K562 (cell line): Measurements from ENCODE around the gene AS3MT. TPM values are rescaled to one million over a fixed set of nuclear protein-coding genes. Genes with fewer than 3 reads are reported as not detected.

Source experiments
- ARID1B ChIP-seq: fragments of 450-650 bp; IDR thresholded peaks from 2 replicates; pipeline ENCODE4 v1.6.1; 2016; ENCODE audit warnings: antibody characterized with exemption, mild to moderate bottlenecking, inconsistent platforms
- E2F3 ChIP-seq: fragments of 250-450 bp; sonication (Bioruptor Pico); IDR thresholded peaks from 2 replicates; pipeline ENCODE4 v1.4.0; 2020; ENCODE audit warnings: mild to moderate bottlenecking
- FOXA3 ChIP-seq, 2 experiments: fragments of 450-650 bp in 1 of 2; sonication (generic) in 1 of 2; formaldehyde crosslinking; IDR thresholded peaks in 1 of 2; conservative IDR thresholded peaks in 1 of 2; 2 replicates each; pipeline versions ENCODE4 v1.4.0 to v1.8.0; 2020 to 2022; ENCODE audit warnings: mild to moderate bottlenecking in 2 of 2, missing genetic modification reagents in 1 of 2
- GTF2E2 ChIP-seq: fragments of 200-800 bp; sonication (Bioruptor generic); IDR thresholded peaks from 2 replicates; pipeline ENCODE4 v1.6.1; 2016; ENCODE audit warnings: missing genetic modification characterization, missing compliant biosample characterization
- KDM4B ChIP-seq, 2 experiments: fragments of 450-650 bp in 1 of 2; sonication (generic) in 1 of 2; IDR thresholded peaks; 2 replicates each; pipeline ENCODE4 v1.6.1; 2016 to 2017; ENCODE audit warnings: borderline replicate concordance in 2 of 2, antibody characterized with exemption in 1 of 2, low read depth in 1 of 2, mild to moderate bottlenecking in 1 of 2
- MCM3 ChIP-seq: fragments of 450-650 bp; IDR thresholded peaks from 2 replicates; pipeline ENCODE4 v1.6.1; 2016
- NCOA6 ChIP-seq: fragments of 450-650 bp; IDR thresholded peaks from 2 replicates; pipeline ENCODE4 v1.6.1; 2017; ENCODE audit warnings: mild to moderate bottlenecking
- POU5F1 ChIP-seq: fragments of 150-350 bp; IDR thresholded peaks from 2 replicates; pipeline ENCODE4 v1.6.1; 2014; ENCODE audit warnings: borderline replicate concordance, low read length, low read depth, mild to moderate bottlenecking; ENCODE audit not compliant: partially characterized antibody
- RBM15 ChIP-seq: fragments of 200-400 bp; formaldehyde crosslinking; IDR thresholded peaks from 2 replicates; pipeline ENCODE4 v1.6.1; 2018; ENCODE audit warnings: mild to moderate bottlenecking, low read length, moderate library complexity; ENCODE audit not compliant: insufficient read depth
- SAFB2 ChIP-seq: fragments of 200-400 bp; formaldehyde crosslinking; IDR thresholded peaks from 2 replicates; pipeline ENCODE4 v1.6.1; 2018; ENCODE audit warnings: borderline replicate concordance, low read length, low read depth, moderate library complexity; ENCODE audit not compliant: severe bottlenecking
- SIX5 ChIP-seq, 2 experiments: IDR thresholded peaks; 2 replicates each; pipeline ENCODE4 v1.6.1; 2011; ENCODE audit warnings: low read length in 2 of 2, borderline replicate concordance in 1 of 2, low read depth in 1 of 2, mild to moderate bottlenecking in 1 of 2, moderate library complexity in 1 of 2; ENCODE audit not compliant: insufficient read depth in 1 of 2
- ZBTB11 ChIP-seq, 3 experiments: fragments of 200-800 bp in 1 of 3; fragments of 250-450 bp in 1 of 3; fragments of 450-650 bp in 1 of 3; sonication (Bioruptor Pico) in 1 of 3; sonication (Bioruptor generic) in 1 of 3; formaldehyde crosslinking in 1 of 3; IDR thresholded peaks; 2 replicates each; pipeline versions ENCODE4 v1.6.1 to v1.8.0; 2016 to 2022; ENCODE audit warnings: mild to moderate bottlenecking in 2 of 3, missing genetic modification characterization in 2 of 3, missing compliant biosample characterization in 1 of 3, moderate library complexity in 1 of 3
- ZEB2 ChIP-seq: fragments of 450-650 bp; IDR thresholded peaks from 2 replicates; pipeline ENCODE4 v1.6.1; 2016
- ZHX1 ChIP-seq: fragments of 150-350 bp; conservative IDR thresholded peaks from 2 replicates; pipeline ENCODE4 v1.6.1; 2014; ENCODE audit warnings: low read length
- ZNF398 ChIP-seq: fragments of 250-450 bp; sonication (Bioruptor Pico); IDR thresholded peaks from 2 replicates; pipeline ENCODE4 v1.8.0; 2021; ENCODE audit warnings: moderate library complexity, mild to moderate bottlenecking, inconsistent platforms
- ZNF561 ChIP-seq: fragments of 450-650 bp; formaldehyde crosslinking; conservative IDR thresholded peaks from 2 replicates; pipeline ENCODE4 v1.4.0; 2020; ENCODE audit warnings: mild to moderate bottlenecking, moderate library complexity
- ZNF696 ChIP-seq: fragments of 250-450 bp; sonication (Bioruptor Pico); conservative IDR thresholded peaks from 2 replicates; pipeline ENCODE4 v1.4.0; 2020; ENCODE audit warnings: mild to moderate bottlenecking, moderate library complexity
- ZNF79 ChIP-seq: fragments of 250-450 bp; sonication (Bioruptor Pico); IDR thresholded peaks from 2 replicates; pipeline ENCODE4 v1.4.0; 2020; ENCODE audit warnings: low read depth, mild to moderate bottlenecking, moderate library complexity
- polyA plus RNA-seq, 8 experiments: library from polyadenylated mRNA; depleted of rRNA in 4 of 8; stranded (reverse) in 5 of 8; unstranded in 3 of 8; fragments of >200 nt; fragmentation: Nextera tagmentation in 2 of 8; fragmentation: Illumina TruSeq in 1 of 8; extraction: Ambion mirVana in 2 of 8; extraction: Trizol in 1 of 8; gene quantifications; 2 replicates each; pipeline versions ENCODE4 v1.2.1 to v1.2.3, GENCODE V29; 2011 to 2014; ENCODE audit warnings: inconsistent platforms in 1 of 8, missing spikeins in 1 of 8
- total RNA-seq, 7 experiments: library from RNA; depleted of rRNA in 6 of 7; stranded (reverse); fragments of >200 nt in 6 of 7; fragmentation: Illumina TruSeq in 2 of 7; extraction: Trizol in 2 of 7; gene quantifications; 2 replicates each; pipeline versions ENCODE4 v1.2.1 to v1.2.3, GENCODE V29; 2011 to 2021; ENCODE audit warnings: low replicate concordance in 1 of 7

The AS3MT gene
- total and polyA plus RNA-seq, 9 of the 15 experiments (the other 6 are each of a cell fraction or from before 2014, with no cell fraction given), result 0.04 to 0.33 (median 0.19) TPM; not detected in 2

GRCh38 chr10:102917962-102918816 is 48.9 kb downstream of the AS3MT start, which contains the start of gene CNNM2 (continued):
- no peak for TF ChIP-seq FOXA3 (CRISPR knock-in tag; conservative IDR thresholded peaks at IDR 0.05 in 1 of 2, IDR thresholded peaks at IDR 0.05 in 1 of 2)
- TF ChIP-seq GTF2E2 (tag), result no peak
- no peak for TF ChIP-seq RBM15
- TF ChIP-seq ZNF561 (CRISPR knock-in tag), result no peak
- TF ChIP-seq ZNF398 (CRISPR knock-in tag), result no peak
- no peak for TF ChIP-seq ZNF79 (CRISPR knock-in tag)
- peak in 1 of 2 experiments; percentile 28; a peak in 1 of 4 replicates for TF ChIP-seq SIX5 (IDR thresholded peaks at IDR 0.05; ENCODE audit: borderline replicate concordance in 1 of 2, insufficient read depth in 1 of 2, low read depth in 1 of 2, low read length in 2 of 2)
- TF ChIP-seq ZNF696 (CRISPR knock-in tag), result no peak
- TF ChIP-seq MCM3, result no peak
- no peak for TF ChIP-seq POU5F1
- TF ChIP-seq ZBTB11 (CRISPR knock-in tag; IDR thresholded peaks at IDR 0.05), result no peak
- no peak for TF ChIP-seq KDM4B (IDR thresholded peaks at IDR 0.05; ENCODE audit: borderline replicate concordance in 2 of 2, low read depth in 1 of 2)
- no peak for TF ChIP-seq NCOA6
- no peak for TF ChIP-seq ARID1B
- no peak for TF ChIP-seq SAFB2
- no peak for TF ChIP-seq ZEB2
- TF ChIP-seq ZHX1, result 0 out of 2 replicates have a peak, but pooled peaks have one; percentile 56
- no peak for TF ChIP-seq E2F3 (CRISPR knock-in tag)
